OCI-LY3 (cell line): Measurements from ENCODE around the gene ERLIN1.

Source experiments
- EZH2phosphoT487 ChIP-seq: fragments of 200-600 bp; shearing (Covaris generic); IDR thresholded peaks from 2 replicates; pipeline ENCODE4 v1.6.1; 2018; ENCODE audit warnings: antibody characterized with exemption, mixed run types, low read depth
- TF ChIP-seq, protein P1 (sequence below): fragments of 200-600, 300-600 bp; sonication (generic); IDR thresholded peaks from 2 replicates; pipeline ENCODE4 v1.5.1; 2014; ENCODE audit warnings: antibody characterized with exemption, low read length, low read depth

DNA sequence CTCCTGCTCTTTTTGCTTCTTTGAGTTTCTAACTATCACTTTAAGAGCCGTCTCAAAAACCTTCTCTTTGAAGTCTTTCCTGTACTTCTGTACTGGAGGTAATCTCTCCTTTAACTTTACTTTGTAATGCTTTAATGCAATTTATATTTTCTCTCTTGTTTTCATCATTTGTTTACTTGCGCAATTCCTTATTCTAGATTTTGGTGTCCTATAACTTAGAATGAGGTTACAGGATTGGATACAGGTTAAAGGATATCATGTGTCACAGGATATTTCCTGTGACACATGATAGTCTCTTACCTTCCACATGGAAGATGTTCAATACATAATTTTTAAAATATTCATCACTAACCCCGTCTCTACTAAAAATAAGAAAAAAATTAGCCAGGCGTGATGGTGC is 61.7 kb downstream of the ERLIN1 start:
- TF ChIP-seq, protein P1, sequence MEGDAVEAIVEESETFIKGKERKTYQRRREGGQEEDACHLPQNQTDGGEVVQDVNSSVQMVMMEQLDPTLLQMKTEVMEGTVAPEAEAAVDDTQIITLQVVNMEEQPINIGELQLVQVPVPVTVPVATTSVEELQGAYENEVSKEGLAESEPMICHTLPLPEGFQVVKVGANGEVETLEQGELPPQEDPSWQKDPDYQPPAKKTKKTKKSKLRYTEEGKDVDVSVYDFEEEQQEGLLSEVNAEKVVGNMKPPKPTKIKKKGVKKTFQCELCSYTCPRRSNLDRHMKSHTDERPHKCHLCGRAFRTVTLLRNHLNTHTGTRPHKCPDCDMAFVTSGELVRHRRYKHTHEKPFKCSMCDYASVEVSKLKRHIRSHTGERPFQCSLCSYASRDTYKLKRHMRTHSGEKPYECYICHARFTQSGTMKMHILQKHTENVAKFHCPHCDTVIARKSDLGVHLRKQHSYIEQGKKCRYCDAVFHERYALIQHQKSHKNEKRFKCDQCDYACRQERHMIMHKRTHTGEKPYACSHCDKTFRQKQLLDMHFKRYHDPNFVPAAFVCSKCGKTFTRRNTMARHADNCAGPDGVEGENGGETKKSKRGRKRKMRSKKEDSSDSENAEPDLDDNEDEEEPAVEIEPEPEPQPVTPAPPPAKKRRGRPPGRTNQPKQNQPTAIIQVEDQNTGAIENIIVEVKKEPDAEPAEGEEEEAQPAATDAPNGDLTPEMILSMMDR = no peak
- no peak for TF ChIP-seq EZH2phosphoT487
